Erythroblast (primary cell): ENCODE measurements around the gene BACE1.

Source experiments
- GATA1 ChIP-seq: IDR thresholded peaks from 2 replicates; pipeline ENCODE4 v1.6.1; 2011; ENCODE audit warnings: low read depth, mild to moderate bottlenecking, control low read depth, low read length, moderate library complexity
- POLR2A ChIP-seq: IDR thresholded peaks from 2 replicates; pipeline ENCODE4 v1.6.1; 2011; ENCODE audit warnings: mild to moderate bottlenecking, low read length

GRCh38 chr11:117305145-117305544 lies 10.9 kb downstream of the BACE1 start:
- TF ChIP-seq POLR2A (no peak), GATA1 (no peak)
